ENCODE data around the gene UPF2. TPM values are rescaled to one million over a fixed set of nuclear protein-coding genes. Genes with fewer than 3 reads are reported as not detected.

UPF2 gene
- total RNA-seq, 4 donors from 2014 or later, result 20.6 to 24.8 (median 21.9) TPM

DNA sequence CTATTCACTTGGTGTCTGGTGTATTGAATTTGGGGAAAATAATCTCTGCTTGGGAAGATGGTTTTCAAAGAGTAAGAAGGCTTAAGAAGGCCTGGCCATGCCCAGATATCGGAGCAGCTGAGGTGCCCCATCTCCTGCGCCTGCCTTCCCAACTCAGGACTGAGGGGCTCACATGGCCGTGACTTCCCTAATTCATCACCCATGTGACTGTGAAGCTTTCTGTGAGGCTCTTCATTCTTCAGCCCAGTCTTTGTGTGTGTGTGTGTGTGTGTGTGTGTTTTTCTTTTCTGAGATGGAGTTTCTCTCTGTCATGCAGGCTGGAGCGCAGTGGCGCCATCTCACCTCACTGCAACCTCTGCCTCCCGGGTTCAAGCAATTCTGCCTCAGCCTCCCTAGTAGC lies 166.3 kb downstream of the UPF2 start:
- TF ChIP-seq, protein P1, sequence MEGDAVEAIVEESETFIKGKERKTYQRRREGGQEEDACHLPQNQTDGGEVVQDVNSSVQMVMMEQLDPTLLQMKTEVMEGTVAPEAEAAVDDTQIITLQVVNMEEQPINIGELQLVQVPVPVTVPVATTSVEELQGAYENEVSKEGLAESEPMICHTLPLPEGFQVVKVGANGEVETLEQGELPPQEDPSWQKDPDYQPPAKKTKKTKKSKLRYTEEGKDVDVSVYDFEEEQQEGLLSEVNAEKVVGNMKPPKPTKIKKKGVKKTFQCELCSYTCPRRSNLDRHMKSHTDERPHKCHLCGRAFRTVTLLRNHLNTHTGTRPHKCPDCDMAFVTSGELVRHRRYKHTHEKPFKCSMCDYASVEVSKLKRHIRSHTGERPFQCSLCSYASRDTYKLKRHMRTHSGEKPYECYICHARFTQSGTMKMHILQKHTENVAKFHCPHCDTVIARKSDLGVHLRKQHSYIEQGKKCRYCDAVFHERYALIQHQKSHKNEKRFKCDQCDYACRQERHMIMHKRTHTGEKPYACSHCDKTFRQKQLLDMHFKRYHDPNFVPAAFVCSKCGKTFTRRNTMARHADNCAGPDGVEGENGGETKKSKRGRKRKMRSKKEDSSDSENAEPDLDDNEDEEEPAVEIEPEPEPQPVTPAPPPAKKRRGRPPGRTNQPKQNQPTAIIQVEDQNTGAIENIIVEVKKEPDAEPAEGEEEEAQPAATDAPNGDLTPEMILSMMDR (IDR thresholded peaks at IDR 0.05), result no peak
- no peak for TF ChIP-seq POLR2A (IDR thresholded peaks at IDR 0.05)
- 87% methylated on average over 6 of the region's 6 CpGs for WGBS, 2 donors
- DNase-seq (ENCODE audit: low spot score in 2 of 2), result no peak

DNA sequence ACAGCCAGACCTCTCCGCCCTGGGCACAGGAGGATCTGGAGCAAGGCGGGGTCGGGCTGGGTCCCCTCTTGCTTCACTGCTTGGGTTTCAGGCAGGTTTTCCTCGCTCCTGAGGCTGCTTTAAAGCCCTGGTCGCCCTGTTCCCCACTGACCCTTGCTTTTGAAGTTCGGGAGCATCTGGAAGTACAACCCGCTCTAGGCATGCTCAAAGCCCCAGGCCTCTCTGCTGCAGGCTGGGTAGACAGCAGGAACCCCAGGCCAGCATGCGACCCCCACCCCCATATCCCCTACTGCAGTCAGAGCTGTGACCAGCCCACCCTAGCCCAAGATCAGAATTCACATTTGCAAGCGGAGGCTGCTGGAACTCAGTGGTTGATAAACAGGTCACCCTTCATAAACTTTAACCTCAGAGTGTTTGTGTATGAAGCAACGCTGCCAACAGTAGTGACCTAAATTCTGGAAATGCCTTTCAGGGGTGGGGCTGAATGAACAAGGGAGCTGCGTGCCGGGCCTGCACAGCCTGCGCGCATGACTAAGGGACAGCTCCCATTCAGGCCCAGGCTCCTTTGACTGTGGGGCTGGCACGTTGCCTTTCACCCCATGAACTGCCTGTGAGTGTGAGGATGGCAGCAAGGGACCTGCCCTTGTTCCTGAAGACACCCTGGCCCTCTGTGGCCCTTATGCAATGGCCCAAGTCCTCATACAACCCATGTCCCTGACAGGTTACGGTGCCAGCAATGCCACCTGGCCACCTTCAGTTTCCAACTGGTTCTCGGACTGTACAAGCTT lies 166.9 kb downstream of the UPF2 start:
- DNase-seq (ENCODE audit: low spot score in 2 of 2), result peak; percentile 89 to 95
- no peak for TF ChIP-seq POLR2A (IDR thresholded peaks at IDR 0.05)
- TF ChIP-seq, protein P1 (IDR thresholded peaks at IDR 0.05), result no peak
- H3K4me3 ChIP-seq (ENCODE audit: low read depth, poor library complexity, severe bottlenecking), result no peak overlapping the region
- intact Hi-C loops (cut with DNase I; ENCODE audit: low total_unique reads), result no loop called here
- WGBS, 2 donors, result 43 to 50% methylated on average over 14 to 17 of the region's 17 CpGs

More for the DNA sequence above, 166.3 kb downstream of the UPF2 start:
- H3K4me3 ChIP-seq (ENCODE audit: low read depth, poor library complexity, severe bottlenecking), result no peak overlapping the region
- intact Hi-C loops (cut with DNase I; ENCODE audit: low total_unique reads), result no loop called here

DNA sequence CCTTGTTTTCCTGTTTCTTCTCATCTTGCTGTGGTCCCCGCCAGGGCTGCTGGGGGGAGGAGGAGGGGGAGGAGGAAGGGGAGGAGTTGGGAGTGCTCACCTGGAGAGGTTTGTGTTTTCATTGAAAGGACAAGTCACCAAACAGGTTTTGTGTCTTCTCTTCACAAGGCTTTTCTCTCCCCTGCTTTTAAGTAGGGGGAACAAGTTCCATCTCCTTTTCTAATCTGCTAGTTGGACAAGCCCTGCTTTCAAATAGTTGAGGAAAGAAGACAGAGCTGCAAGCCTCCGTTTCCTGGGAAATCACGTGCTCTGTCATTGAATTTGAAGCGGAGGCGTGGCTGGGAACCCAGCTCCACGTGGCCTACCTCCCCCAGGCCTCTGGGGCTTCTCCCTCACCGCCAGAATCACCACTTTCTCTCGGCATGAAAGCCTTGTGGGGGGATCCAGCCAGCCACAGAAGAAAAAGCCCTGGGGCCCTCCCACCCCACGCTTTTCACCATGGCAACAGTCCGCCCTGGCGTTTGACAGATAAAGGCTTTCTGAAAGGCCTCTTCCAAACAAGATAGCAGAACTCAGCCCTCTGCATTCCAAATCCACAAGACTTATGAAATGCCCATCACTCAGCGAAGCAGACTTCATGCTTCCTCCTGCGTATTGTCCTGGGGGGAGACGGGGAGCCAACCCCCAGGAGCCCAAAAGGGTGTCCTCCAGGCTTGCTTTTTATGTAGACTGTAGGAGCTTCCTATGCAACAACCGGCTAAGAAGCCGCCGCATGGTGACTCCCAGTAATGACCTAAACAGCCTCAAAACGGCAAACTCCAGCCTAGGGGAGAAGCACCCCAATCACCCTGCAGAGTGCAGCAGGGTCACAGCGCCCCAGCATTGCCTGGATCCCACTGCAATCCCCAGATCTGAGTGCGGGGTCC lies 167.8 kb downstream of the UPF2 start:
- DNase-seq (ENCODE audit: low spot score in 2 of 2), result peak in 1 of 2 donors; percentile 43
- intact Hi-C loops (cut with DNase I; ENCODE audit: low total_unique reads), result no loop called here
- 39 to 45% methylated on average over 19 to 20 of the region's 20 CpGs for WGBS, 2 donors
- no peak overlapping the region for H3K4me3 ChIP-seq (ENCODE audit: low read depth, poor library complexity, severe bottlenecking)
- TF ChIP-seq, protein P1 (IDR thresholded peaks at IDR 0.05), result no peak
- TF ChIP-seq POLR2A (IDR thresholded peaks at IDR 0.05), result no peak

DNA sequence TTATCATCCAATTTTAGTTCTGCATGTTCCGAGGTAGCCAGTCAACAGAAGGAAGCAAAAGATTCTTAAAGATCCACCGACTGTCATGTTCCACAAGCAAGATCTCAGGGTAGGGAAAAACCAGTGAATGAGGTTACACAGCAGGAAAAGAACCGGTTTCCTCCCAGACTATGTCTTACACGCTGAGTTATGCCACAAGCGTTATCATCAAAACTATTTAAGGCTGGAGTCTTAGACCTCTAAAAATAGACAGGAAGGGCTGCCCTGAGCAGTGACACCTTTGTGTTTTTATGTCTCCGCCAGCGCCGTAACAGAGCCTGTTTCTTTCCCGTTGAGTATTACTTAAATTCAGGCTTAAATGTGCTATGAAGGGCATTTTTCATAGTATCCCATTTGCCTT lies 171.1 kb downstream of the UPF2 start:
- intact Hi-C loops (cut with DNase I; ENCODE audit: low total_unique reads), result no loop called here
- H3K4me3 ChIP-seq (ENCODE audit: low read depth, poor library complexity, severe bottlenecking), result no peak overlapping the region
- no peak for TF ChIP-seq POLR2A (IDR thresholded peaks at IDR 0.05)
- TF ChIP-seq, protein P1 (IDR thresholded peaks at IDR 0.05), result no peak
- DNase-seq (ENCODE audit: low spot score in 2 of 2), result no peak
- WGBS, 2 donors, result 43% methylated on average over 9 of the region's 9 CpGs

DNA sequence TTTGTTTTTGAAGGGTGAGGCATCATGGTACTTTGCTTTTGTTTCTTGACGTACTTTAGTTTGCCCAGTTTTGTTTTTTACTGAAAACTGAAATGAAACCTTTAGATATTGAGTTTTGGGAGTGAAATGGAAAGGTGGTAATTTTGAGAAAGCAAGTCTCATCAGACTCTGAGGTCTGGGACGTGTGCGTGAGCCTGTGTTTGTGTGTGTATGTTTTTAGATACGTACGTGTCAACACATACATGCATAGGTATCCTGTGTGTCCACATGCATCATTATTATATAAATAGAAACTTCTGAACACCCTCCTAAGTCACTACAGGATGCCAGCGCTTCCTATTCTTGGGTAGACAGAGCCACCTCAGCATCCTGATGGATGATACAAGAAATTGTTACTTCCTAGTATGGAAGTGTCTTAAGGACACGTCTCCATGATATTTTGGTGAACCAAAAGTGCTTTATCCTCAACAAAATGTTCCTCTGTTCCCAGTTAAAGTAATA lies 171.7 kb downstream of the UPF2 start:
- no peak for DNase-seq (ENCODE audit: low spot score in 2 of 2)
- intact Hi-C loops (cut with DNase I; ENCODE audit: low total_unique reads), result no loop called here
- H3K4me3 ChIP-seq (ENCODE audit: low read depth, poor library complexity, severe bottlenecking), result no peak overlapping the region
- WGBS, 2 donors, result 71 to 73% methylated on average over 7 of the region's 7 CpGs
- TF ChIP-seq, protein P1 (IDR thresholded peaks at IDR 0.05), result no peak
- TF ChIP-seq POLR2A (IDR thresholded peaks at IDR 0.05), result no peak

All from lower leg skin (tissue), 4 donors.